Mucosa of gallbladder (tissue), 1 donor: Measurements from ENCODE around the gene SHROOM1. TPM values are rescaled to one million over a fixed set of nuclear protein-coding genes. Genes with fewer than 3 reads are reported as not detected.
A peak's percentile ranks its signal among the peaks of the same experiment; 100 is the strongest.

Source experiments
- DNase-seq: peaks from one replicate; pipeline ENCODE4 v3.0.0-alpha.2; 2020; ENCODE audit warnings: low spot score
- total RNA-seq: library from RNA; stranded (reverse); gene quantifications from one replicate; pipeline ENCODE4 v1.2.1, GENCODE V29; 2021
- donor health status: DM: no; HTN: no; CAD: no.

The SHROOM1 gene
- total RNA-seq, 1 donor from 2014 or later, result 96.1 TPM

DNA sequence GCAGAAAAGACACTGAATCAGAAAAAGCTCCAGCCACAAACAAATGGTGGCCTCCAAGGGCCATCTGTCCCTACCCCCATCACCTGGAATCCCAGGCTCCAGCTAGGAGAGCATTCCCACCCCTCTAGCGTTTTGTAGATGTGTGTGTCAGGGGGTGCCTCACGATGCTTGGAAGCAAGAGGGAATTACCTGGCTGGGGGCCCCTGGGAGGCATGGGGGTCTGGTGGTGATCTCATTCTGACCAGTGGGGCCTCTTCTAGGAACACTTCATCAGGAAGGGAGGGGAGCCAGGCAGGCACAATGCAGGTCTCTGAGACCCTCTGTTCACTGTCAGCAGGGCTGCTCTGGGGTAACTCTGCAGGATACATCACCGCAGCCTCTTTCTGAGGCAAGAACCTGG is 6.0 kb downstream of the SHROOM1 start:
- DNase-seq, result no peak

GRCh38 chr5:132823481-132824050 is 6.9 kb downstream of the SHROOM1 start:
- DNase-seq, result no peak

DNA sequence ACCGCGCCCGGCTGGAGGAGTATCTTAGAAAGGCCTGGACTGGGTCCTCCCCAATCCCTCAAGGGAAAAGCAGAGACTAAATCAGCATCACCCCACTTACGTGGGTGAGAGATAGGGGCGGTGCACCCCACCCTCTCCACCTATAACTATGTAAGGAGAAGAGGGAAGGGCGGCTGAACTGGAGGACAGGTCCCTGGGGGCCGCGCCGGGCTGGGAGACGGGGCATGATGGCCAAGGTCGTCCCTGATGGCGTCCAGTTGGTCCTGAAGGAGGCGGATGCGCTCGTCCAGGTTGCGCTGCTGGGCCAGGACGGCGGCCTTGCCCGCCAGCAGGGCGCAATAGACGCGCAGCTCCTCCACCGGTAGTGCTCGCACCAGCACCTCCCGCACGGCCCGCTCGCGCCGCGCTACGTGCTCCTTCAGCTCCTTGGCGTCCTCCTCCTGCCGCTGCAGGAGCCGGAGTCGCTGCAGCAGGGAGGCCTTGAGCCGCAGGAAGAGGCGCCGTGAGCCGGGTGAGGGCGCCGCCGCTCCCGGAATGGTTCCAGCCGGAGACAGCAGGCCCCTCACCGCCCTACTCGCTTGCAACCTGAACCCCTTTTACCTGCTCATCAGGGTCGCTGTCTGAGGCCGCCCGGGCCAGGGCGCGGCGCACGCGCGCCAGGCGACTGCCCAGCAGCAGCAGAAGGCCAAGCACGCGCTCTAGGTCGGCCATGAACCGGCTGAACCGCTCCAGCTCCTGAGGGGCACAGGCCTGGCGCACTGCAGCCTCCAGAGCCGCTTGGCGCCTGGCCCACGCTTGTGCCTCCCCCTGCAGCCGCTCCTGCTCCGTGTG is 7.6 kb downstream of the SHROOM1 start:
- DNase-seq, result no peak

DNA sequence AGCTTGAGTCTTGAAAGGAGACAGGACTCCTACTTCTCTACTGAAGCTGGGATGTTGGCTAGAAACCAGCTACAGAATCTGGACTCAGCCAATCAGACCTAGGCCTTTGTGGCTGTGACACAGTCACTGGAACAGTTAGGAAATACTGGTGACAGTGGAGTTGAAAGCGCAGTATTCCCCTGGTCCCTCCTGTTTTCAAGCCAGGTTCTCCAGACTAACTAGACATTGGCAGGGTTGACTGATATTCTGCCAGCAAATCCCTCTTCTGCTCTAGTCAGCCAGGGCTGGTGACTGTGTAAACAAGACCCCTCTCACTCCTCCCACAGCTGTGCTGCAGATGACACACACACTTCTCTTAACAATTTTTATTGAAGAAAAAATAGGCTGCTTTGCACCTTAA is 8.7 kb downstream of the SHROOM1 start:
- DNase-seq, result no peak

- no peak for DNase-seq
These were observed 9.1 kb downstream of the SHROOM1 start for GRCh38 chr5:132821350-132821749.

- DNase-seq, result peak; percentile 94
These were observed 10.2 kb downstream of the SHROOM1 start for GRCh38 chr5:132820162-132820754.

DNA sequence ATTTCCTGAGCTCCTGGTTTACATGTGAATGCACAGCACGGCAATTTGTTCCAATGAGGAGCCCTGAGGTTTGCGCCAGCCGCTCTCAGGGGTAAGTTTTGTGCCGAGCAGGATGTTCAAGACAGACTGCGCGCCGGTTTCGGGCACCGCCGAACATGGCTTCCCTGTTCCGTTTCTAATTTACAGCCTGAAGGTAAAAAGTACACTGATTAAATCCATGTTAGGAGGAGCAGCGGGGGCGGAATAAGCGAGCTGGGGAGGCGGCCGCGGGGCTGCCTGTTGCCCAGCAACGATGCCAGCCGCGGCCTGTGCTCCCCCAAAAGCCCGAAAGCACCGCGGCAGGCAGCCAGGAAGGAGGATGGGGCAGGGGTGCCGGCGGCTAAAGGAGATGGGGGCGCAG is 11.0 kb downstream of the SHROOM1 start:
- no peak for DNase-seq

DNA sequence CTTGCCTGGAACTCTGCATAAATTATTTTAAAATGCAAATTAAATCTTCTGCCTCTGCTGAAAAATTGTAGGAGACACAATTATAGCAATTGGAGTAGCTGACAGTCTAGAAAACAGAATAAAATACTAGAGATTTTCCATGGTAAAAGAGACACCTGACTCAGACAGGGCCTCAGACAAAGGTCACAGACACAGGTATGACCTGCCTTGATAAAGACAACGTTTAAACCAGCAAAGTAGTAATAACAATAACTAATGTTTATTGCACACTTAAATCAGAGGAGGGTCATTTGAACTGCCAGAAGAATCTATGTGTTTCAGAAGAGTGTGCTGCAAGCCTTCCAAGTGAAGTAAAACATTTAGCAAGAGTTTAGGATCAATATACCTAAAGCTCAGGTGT is 13.4 kb downstream of the SHROOM1 start:
- DNase-seq, result no peak

DNA sequence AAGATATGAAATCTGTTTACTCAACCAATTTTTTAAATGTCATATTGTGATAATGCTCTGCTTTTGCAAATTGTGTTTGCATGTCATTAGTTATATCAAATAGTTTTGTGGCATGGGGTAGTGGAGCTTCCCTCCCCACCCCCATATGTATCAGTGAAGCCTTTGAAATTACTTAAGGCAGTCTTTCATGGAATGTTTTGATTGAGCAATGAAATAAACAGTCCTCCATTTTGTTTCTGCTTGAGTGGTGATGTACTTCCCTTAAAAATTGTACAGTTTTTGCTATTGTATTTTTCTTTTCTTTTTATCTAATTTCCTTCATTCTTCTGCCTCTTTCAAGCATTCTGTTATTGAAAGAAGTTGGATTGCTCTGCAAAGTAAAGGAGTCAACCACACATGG is 13.9 kb downstream of the SHROOM1 start:
- DNase-seq, result no peak

DNA sequence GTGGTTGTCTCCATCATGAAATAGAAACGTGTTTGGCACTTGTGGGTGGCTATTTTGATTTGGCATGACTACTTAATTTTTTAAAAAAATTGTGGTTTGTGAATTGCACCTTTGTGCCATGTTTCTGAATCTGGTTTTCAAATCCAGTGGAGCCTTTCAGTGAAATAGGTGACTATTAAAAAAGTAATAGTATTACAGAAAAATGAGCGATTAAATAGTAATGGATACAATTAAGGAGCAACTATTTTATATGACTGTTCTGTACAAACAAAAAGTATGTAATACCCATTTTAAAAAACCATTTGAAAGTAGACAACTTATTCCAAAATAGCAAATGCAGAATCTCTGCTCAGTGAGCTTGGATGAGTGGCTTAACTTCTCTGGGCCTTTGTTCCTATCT is 14.4 kb downstream of the SHROOM1 start:
- no peak for DNase-seq

GRCh38 chr5:132815454-132815853 is 15.0 kb downstream of the SHROOM1 start:
- DNase-seq, result no peak

DNA sequence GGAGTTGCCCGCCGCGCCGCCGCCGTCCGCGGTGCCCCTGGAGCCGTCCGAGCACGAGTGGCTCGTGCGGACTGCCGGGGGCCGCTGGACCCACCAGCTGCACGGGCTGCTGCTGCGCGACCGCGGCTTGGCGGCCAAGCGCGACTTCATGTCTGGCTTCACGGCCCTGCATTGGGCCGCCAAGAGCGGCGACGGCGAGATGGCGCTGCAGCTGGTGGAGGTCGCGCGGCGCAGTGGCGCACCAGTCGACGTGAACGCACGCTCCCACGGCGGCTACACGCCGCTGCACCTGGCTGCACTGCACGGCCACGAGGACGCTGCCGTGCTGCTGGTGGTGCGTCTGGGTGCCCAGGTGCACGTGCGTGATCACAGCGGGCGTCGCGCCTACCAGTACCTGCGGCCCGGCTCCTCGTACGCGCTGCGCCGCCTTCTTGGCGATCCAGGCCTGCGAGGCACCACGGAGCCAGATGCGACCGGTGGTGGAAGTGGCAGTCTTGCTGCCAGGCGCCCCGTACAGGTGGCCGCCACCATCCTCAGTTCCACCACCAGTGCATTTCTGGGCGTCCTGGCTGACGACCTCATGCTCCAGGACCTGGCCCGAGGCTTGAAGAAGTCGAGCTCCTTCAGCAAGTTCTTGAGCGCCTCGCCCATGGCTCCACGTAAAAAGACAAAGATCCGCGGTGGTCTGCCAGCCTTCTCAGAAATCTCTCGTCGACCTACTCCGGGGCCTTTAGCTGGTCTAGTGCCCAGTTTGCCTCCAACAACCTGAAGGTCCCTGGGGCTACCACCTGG is 15.7 kb downstream of the SHROOM1 start:
- DNase-seq, result no peak

- DNase-seq, result no peak
These were observed 16.6 kb downstream of the SHROOM1 start for GRCh38 chr5:132813599-132814502.

DNA sequence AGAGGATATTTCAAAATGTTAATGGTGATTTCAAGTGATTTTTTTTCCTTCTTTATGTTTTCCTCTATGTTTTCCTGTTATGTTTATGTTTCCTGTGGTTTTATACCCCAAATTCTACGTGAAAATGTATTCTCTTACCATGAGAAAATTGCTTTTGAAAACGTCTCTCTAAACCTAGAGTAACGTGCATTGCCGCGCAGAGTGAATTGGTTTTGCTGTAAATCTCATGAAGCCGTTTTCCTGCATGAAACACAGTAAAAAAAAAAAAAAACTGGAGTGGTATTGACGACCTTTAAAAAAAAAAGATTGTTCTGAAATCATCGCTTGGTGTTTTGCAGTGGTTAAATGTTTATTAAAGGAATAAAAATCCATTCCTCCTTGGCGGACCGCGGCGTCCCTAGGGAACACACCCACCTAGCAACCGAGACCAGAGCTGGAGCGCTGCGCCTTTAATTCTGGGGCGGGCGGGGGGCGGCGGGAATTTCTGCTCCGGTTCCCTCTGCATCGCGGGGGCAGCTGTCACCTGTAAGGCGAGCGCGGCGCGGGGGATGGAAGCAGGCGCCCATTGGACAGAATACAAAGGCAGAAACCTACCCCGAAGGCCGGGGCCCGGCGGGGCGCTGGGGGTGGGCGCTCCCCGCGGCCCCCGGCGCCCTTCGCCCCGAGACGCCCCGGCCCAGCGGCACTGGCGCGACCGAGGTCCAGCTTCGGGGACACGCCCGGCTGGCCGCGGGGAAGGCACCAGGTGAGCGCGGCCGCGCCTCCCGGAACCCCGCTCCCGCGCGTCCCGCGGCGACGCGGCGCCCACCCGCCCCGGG is 17.5 kb downstream of the SHROOM1 start, which contains the start of gene SOWAHA:
Gene SOWAHA, plus strand, starts transcription at position 522 of the 818 bp plus-strand sequence. CDS start 320 bp downstream, outside the sequence.
- no peak for DNase-seq

- DNase-seq, result no peak
These were observed 18.2 kb downstream of the SHROOM1 start for GRCh38 chr5:132812123-132812765.

DNA sequence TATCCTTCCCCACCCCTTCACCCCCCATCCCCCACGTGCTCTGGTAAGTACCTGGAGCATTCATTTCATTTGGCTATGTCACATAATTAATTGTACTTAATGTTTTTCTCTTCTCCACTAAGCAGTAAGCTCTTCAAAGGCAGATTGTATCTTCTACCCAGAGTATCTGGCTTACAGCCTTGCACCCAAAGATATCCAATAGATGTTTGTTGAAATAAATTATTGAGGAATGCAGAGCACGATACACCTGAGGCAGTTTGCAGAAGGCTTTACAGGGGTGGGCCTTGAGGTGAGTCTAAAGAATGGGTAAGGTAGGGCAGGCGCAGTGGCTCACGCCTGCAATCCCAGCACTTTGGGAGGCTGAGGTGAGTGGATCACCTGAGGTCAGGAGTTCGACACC is 19.8 kb downstream of the SHROOM1 start:
- DNase-seq, result no peak

- DNase-seq, result no peak
These were observed 21.6 kb downstream of the SHROOM1 start for GRCh38 chr5:132808866-132809265.

DNA sequence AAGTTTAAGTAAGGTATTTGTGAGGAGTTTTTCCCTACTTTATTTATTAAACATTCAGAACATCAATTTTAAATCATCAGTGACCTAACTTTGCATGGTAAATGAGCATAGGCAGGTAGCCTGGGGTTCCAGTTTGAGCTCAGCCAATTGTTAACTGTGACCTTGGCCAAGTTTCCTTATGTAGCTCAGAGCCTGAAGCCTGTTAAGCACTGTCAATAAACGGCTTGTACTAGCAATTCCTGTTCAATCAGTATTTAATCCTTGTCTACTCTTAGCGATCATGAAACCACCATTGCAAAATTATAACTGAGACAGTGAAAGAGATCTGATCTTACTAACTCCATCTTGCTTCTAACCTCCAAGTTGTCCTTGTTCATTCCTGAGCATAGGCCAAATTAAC is 22.0 kb downstream of the SHROOM1 start:
- DNase-seq, result no peak

DNA sequence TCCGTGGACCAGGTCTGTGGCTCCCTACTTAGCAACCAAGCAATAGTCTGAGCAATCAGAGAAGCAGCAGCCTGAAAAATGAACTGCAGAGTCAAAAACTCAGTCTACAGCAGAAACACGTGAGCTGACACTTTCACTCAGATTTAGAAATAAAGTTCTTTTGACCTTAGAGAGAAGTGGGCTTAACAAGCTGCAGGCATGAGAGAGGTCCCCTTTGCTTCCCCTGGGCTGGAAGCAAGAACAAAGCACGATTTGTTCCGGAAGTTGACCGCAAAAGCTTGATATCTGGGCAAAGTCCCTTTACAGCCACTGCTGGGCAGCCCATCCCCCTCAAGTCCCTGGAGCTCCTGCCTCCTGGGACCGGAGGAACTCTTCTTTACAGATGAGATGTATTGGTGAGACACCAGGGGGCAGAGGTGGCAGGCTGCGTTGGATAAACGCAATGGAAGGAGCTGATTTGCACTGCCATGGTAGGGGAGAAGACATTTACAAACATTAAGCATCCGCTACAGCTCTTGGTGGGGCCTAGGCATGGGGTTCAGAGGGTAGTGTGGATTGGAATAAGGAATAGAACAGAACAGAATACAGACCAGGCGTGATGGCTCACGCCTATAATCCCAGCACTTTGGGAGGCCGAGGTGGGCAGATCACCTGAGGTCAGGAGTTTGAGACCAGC is 23.1 kb downstream of the SHROOM1 start:
- peak; percentile 87 for DNase-seq
